ENCODE results near the gene CDHR3. TPM values are rescaled to one million over a fixed set of nuclear protein-coding genes. Genes with fewer than 3 reads are reported as not detected.

CDHR3 gene
- total and polyA plus RNA-seq, 10 of the 15 experiments (the other 5 are each of a cell fraction or from before 2014, with no cell fraction given), result 0.06 to 0.11 TPM; not detected in 8

DNA sequence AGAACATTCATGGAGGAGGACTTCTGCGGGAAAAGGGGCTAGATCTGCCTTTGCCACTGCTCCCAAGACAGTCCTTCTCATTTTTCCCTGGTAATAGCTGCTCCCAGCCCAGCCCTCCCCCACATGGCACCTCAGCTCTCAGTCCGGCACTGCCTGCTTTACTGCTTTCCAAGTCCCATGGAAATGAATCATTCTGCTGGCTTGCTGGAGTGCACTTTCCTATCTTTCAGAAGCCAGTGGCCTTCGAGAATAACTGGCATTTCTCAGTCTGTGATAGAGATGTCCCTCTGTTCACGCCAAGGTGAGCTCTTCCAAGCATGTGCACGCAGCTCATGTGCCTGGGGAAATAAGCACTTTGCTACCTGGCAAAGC lies 87.7 kb downstream of the CDHR3 start:
- TF ChIP-seq, protein P1, sequence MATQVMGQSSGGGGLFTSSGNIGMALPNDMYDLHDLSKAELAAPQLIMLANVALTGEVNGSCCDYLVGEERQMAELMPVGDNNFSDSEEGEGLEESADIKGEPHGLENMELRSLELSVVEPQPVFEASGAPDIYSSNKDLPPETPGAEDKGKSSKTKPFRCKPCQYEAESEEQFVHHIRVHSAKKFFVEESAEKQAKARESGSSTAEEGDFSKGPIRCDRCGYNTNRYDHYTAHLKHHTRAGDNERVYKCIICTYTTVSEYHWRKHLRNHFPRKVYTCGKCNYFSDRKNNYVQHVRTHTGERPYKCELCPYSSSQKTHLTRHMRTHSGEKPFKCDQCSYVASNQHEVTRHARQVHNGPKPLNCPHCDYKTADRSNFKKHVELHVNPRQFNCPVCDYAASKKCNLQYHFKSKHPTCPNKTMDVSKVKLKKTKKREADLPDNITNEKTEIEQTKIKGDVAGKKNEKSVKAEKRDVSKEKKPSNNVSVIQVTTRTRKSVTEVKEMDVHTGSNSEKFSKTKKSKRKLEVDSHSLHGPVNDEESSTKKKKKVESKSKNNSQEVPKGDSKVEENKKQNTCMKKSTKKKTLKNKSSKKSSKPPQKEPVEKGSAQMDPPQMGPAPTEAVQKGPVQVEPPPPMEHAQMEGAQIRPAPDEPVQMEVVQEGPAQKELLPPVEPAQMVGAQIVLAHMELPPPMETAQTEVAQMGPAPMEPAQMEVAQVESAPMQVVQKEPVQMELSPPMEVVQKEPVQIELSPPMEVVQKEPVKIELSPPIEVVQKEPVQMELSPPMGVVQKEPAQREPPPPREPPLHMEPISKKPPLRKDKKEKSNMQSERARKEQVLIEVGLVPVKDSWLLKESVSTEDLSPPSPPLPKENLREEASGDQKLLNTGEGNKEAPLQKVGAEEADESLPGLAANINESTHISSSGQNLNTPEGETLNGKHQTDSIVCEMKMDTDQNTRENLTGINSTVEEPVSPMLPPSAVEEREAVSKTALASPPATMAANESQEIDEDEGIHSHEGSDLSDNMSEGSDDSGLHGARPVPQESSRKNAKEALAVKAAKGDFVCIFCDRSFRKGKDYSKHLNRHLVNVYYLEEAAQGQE (IDR thresholded peaks at IDR 0.05; ENCODE audit: low read depth, low read length), result no peak
- TF ChIP-seq, protein P2, sequence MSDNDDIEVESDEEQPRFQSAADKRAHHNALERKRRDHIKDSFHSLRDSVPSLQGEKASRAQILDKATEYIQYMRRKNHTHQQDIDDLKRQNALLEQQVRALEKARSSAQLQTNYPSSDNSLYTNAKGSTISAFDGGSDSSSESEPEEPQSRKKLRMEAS (IDR thresholded peaks at IDR 0.05; ENCODE audit: low read depth, low read length), result no peak
- no peak for TF ChIP-seq MXI1 (IDR thresholded peaks at IDR 0.05; ENCODE audit: low read depth, low read length)
- no peak for TF ChIP-seq SMC3 (IDR thresholded peaks at IDR 0.05; ENCODE audit: borderline replicate concordance, low read length)
- TF ChIP-seq, protein P3, sequence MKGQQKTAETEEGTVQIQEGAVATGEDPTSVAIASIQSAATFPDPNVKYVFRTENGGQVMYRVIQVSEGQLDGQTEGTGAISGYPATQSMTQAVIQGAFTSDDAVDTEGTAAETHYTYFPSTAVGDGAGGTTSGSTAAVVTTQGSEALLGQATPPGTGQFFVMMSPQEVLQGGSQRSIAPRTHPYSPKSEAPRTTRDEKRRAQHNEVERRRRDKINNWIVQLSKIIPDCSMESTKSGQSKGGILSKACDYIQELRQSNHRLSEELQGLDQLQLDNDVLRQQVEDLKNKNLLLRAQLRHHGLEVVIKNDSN (IDR thresholded peaks at IDR 0.05; ENCODE audit: borderline replicate concordance, extremely low read length, insufficient read depth, low read depth, low read length), result no peak
- intact Hi-C loops (cut with micrococcal nuclease; ENCODE audit: unreplicated experiment) (loop anchor here (10.0 kb wide), 1 partner anchor 414 kb away; no protein-coding TSS in a partner anchor), in situ Hi-C loops (cut with MboI) (no loop called here)
- H3K27me3 ChIP-seq (replicated peaks in 1 of 2; ENCODE audit: control insufficient read depth in 2 of 2, insufficient read depth in 2 of 2, low read length in 1 of 2), result peaks cover 1 to 2% of the 10 kb centered on the region in 2 experiments; a peak in 2 of 4 replicates
- H3K27ac ChIP-seq (ENCODE audit: control insufficient read depth, insufficient read depth), result no peak overlapping the region
- 49% methylated on average over 5 of the region's 5 CpGs for WGBS (ENCODE audit: insufficient coverage, insufficient replicate concordance, low lambda C conversion rate, missing lambda C conversion rate)
- no peaks in the 10 kb centered on the region for H3K79me2 ChIP-seq (ENCODE audit: control insufficient read depth, insufficient read depth, low read length)
- ChIA-PET POLR2A (interaction anchor here (0.7 kb wide), 1 partner anchor 115 kb away, joined by 3 read pairs; no protein-coding TSS in a partner anchor), RAD21 (ENCODE audit: unreplicated experiment) (interaction anchor here (1.4 kb wide), 1 partner anchor 104 kb away, joined by 9 read pairs; no protein-coding TSS in a partner anchor), SMC1A (ENCODE audit: uncharacterized antibody, unreplicated experiment) (interaction anchor here (1.1 to 3.2 kb wide), 3 partner anchors 9 to 102 kb away, joined by 3 to 29 read pairs (median 3); no protein-coding TSS in a partner anchor), CTCF (interaction anchor here (1.2 to 3.1 kb wide), 5 partner anchors 9 to 394 kb away, joined by 3 to 24 read pairs (median 7); no protein-coding TSS in a partner anchor)
- no peaks in the 10 kb centered on the region for H3K4me1 ChIP-seq (ENCODE audit: control insufficient read depth, insufficient read depth, low read length)
- H3K4me2 ChIP-seq (ENCODE audit: control insufficient read depth, insufficient read depth), result no peak overlapping the region
- ATAC-seq (no peak), FAIRE-seq (no peak), DNase-seq (ENCODE audit: low read depth, low spot score) (no peak)
- no peaks in the 10 kb centered on the region for H4K20me1 ChIP-seq (ENCODE audit: control insufficient read depth, insufficient read depth)
- no peak overlapping the region for H2AFZ ChIP-seq (ENCODE audit: control insufficient read depth, low read depth, low read length)
- no peaks in the 10 kb centered on the region for H3K9me3 ChIP-seq (replicated peaks; ENCODE audit: control insufficient read depth, insufficient read depth, low read length)
- H3K4me3 ChIP-seq, result no peak overlapping the region
- no peak overlapping the region for H3K9ac ChIP-seq (ENCODE audit: control insufficient read depth, insufficient read depth, low read length)
- H3K36me3 ChIP-seq (ENCODE audit: control insufficient read depth in 2 of 2, insufficient read depth in 2 of 2, low read length in 1 of 2), result no peaks in the 10 kb centered on the region
- BruUV-seq (replicated peaks), result no TSS peak

Data from GM12878 (cell line).